Left kidney (tissue), 8 donors: Measurements from ENCODE around the gene TNFSF15. TPM values are rescaled to one million over a fixed set of nuclear protein-coding genes. Genes with fewer than 3 reads are reported as not detected.

Source experiments
- DNase-seq: peaks from one replicate; pipeline ENCODE4 v3.0.0-alpha.2; 2013
- long read RNA-seq, 8 donors: transcript quantifications; one replicate each; lab custom pipeline, GENCODE V29; 2026
- polyA plus RNA-seq: library from polyadenylated mRNA; unstranded; fragments of 120-200 nt; gene quantifications from one replicate; pipeline ENCODE4 v1.2.1, GENCODE V29; 2013; ENCODE audit not compliant: insufficient read length

TNFSF15 gene
- polyA plus RNA-seq, result 7.5 TPM
- long read RNA-seq, donor 1, full-length matches to known transcripts, result 3 of 3 reads
- long read RNA-seq, donor 1, partial matches to known transcripts, result 0 of 3 reads
- long read RNA-seq, donor 1, other reads (novel, unspliced or antisense), result 0 of 3 reads
- long read RNA-seq, donor 2, full-length matches to known transcripts, result 1 of 9 reads
- long read RNA-seq, donor 2, partial matches to known transcripts, result 8 of 9 reads
- long read RNA-seq, donor 2, other reads (novel, unspliced or antisense), result 0 of 9 reads
- long read RNA-seq, donor 3, partial matches to known transcripts, result 0 of 1 reads
- long read RNA-seq, donor 3, other reads (novel, unspliced or antisense), result 0 of 1 reads
- long read RNA-seq, donor 4, result 0 reads
- long read RNA-seq, donor 5, result 0 reads
- long read RNA-seq, donor 6, result 0 reads
- long read RNA-seq, donor 7, full-length matches to known transcripts, result 4 of 4 reads
- long read RNA-seq, donor 7, partial matches to known transcripts, result 0 of 4 reads
- long read RNA-seq, donor 7, other reads (novel, unspliced or antisense), result 0 of 4 reads
- long read RNA-seq, donor 8, result 0 reads

- DNase-seq, result no peak
These were observed at the start of gene TNFSF15 for GRCh38 chr9:114805670-114806525. Gene TNFSF15, minus strand, starts transcription at chr9:114806039. Its CDS starts 27 bp downstream, at chr9:114806012.

DNA sequence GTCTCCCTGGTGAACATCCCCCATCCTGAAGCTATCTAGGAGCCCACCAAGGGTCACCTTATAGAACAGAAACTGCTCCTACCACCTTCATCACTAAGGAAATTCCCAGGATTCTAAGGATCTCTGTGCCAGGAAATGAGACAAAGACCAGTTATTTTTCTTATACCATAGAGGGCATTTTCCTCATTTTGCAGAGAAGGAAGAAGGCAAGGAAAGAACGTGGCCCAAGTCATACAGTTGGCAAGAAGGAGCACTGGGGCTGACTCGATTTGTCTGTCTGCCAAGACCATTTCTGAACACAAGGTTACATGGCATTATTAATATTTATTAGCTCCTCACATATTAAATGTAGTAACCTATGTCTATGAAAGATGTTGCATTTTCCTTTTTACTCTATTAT is 49.6 kb upstream of the TNFSF15 start:
- no peak for DNase-seq

DNA sequence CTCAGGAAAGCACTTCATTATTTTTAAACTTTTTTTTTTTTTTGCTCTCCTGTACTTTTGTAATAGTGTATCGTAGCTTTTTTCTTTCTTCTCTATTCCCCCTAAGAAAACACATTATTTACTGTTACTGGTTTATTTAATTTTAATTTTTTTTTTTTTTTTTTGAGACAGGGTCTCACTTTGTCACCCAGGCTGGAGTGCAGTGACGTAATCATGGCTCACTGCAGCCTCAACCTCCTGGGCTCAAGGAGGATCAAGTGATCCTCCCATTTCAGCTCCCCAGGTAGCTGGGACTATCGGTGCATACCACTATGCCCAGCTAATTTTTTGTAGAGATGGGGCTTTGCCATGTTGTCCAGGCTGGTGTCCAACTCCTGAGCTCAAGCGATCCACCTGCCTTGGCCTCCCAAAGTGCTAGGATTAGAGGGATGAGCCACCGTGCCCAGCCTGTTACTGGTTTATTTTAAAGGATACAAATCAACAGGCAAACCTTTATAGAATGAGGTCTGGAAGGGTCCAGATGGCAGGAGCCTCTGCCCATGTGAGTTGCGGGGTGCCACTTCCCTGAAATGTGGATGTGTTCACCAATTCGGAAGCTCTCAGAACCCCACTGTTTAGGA is 49.0 kb upstream of the TNFSF15 start:
- DNase-seq, result no peak

DNA sequence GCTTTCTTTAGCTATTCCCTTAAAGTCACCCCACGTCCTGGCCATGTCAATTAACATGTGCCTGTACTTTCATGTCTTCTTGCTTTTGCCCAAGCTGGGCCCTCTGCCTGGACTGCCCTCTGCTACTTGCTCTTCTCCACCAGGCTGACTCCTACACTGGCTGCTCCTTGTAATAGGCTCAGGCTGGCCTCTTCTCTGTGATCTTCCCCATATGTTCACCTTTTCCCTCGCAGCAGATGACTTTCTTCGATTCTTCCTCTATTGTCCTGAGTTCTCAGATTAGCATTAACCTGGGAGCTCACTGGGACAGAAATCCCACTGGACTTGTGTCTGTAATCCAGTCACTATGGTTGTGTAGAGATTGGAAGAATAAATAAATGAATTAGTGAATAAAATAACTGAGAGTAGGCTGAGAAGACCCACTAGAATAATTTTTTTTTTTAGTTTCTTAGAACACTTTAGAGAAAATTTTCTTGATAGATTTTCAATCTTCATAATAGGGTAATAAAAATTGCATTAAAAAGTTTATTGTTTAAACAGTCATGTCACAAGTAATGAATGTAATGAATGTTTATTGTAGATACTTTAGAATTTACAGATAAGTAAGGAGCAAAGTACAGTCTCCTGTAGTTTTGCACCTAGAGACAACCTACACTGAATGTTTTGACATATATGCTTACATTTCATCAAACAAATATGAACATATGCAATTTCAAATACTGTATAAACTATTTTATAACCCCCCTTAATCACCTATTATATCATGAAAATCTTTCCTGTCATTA is 47.4 kb upstream of the TNFSF15 start:
- DNase-seq, result no peak

- DNase-seq, result no peak
These were observed 46.3 kb upstream of the TNFSF15 start for GRCh38 chr9:114852050-114852594.

DNA sequence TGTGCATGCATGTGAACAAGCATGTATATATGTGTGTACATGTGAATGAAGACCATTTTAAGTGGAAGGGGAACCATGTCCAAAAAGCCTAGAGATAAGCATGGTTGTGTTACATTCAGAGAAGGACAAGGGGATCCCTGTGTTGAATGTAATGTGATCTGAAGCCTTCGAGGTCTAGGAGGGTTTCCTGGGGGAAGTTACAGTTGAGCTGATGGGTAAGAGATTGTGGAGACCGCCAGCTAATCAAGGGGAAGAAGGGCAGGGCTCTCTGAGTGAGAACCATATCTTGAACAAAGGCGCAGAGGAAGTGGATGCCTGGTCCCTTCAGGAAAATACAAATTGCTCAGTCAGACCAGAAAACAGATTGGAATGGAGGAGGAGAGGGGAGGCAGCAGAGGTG is 45.5 kb upstream of the TNFSF15 start:
- DNase-seq, result no peak

- DNase-seq, result no peak
These were observed 45.0 kb upstream of the TNFSF15 start for GRCh38 chr9:114850871-114851270.

- DNase-seq, result no peak
These were observed 43.6 kb upstream of the TNFSF15 start for GRCh38 chr9:114849450-114849849.

DNA sequence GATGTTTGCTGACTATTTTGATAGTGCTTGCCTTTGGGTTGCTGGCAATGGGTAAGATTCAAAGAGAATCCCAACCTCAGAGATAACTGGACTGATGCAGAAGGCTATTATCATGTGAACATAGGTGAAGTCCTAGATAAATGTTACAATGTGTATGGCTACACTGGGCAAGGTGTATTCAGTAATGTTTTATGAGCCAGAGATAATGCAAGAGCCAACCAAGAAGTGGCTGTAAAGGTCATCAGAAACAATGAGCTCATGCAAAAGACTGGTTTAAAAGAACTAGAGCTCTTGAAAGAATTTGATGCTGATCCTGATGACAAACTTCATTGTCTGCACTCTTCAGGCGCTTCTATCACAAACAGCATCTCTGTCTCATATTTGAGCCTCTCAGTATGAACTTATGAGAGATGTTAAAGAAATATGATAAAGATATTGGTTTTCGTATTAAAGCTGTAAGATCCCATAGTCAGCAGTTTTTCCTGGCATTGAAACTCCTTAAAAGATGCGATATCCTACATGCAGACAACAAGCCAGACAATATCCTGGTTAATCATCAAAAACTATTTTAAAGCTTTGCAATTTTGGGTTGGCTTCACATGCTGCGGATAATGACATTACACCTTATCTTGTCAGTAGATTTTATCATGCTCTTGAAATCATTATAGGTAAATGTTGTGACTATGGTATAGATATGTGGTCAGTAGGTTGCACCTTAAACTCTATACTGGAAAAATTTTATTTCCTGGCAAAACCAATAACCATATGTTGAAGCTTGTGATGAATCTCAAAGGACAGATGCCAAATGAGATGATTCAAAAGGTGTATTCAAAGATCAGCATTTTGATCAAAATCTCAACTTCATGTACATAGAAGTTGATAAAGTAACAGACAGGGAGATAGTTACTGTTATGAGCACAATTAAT is 41.9 kb upstream of the TNFSF15 start:
- DNase-seq, result no peak

GRCh38 chr9:114845373-114845772 is 39.5 kb upstream of the TNFSF15 start:
- DNase-seq, result no peak

DNA sequence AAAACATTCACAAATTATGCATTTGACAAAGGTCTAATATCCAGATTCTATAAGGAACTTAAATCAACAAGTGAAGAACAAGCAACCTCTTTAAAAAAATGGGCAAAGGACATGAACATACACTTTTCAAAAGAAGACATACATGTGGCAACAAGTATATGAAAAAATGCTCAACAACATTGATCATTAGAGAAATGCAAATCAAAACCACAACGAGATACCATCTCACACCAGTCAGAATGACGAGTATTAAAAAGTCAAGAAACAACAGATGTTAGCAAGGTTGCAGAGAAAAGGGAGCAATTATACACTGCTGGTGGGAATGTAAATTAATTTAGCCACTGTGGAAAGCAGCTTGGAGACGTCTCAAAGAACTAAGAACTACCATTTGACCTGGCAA is 38.9 kb upstream of the TNFSF15 start:
- no peak for DNase-seq

GRCh38 chr9:114837923-114838322 is 32.1 kb upstream of the TNFSF15 start:
- DNase-seq, result no peak

- DNase-seq, result no peak
These were observed 30.9 kb upstream of the TNFSF15 start for GRCh38 chr9:114836769-114837168.

- DNase-seq, result no peak
These were observed 28.5 kb upstream of the TNFSF15 start for GRCh38 chr9:114834386-114834785.

DNA sequence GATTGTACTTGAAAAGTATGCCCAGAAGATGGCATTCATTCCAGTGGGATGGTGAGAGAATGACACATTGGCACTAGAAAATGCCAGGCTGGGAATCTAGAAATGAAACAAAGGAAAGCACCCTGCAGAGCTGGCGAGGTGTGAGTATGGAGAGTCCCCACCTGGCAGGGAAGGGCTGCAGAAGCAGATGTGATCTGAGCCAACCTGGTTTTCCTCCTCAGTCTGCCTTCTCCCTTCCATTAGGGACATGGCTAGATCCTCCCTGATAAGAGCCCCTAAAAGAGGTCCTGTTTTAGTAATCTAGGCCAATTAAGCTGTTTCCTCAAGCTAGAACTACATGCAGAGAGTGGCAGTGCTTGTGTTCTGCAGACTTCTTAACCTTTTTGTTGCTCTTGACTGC is 24.7 kb upstream of the TNFSF15 start:
- no peak for DNase-seq

GRCh38 chr9:114829574-114830440 is 24.0 kb upstream of the TNFSF15 start:
- DNase-seq, result no peak

GRCh38 chr9:114828303-114828650 is 22.4 kb upstream of the TNFSF15 start:
- DNase-seq, result no peak

DNA sequence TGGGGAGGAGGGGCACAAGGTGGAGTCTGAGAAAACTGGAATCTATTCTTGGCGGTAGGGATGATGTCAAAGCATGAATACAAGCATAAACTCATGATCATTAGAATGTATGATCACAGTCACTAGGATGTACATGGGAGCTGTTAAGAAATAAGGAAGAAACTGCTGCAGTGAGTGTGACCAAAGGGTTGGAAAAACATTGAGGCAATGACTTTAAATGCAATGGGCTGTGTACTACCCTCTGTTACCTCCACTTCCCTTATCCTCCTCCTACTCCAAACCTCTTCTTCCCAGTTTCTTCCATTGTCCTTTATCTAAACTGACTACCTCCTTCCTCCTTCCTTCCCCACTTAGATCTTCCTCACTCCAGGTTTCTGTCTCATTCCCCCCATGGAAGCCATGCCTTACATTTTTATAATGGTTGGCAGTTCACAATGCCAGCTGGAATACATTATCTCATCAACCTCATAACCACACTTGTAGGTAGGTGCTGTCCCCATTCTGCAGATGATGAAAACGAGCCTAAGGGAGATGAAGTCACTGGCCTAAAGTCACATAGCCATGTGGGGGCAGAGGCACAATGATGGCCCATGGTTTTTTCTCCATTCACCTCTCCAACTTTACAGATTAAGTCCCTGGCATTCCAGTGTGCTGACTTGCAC is 21.9 kb upstream of the TNFSF15 start:
- no peak for DNase-seq

GRCh38 chr9:114826431-114826830 is 20.6 kb upstream of the TNFSF15 start:
- no peak for DNase-seq
